Fibroblast of lung (primary cell): ENCODE measurements around the gene VN1R4.
"Not testable (repeated sequence)": the region's sequence is repeated elsewhere in the genome, so short reads cannot be mapped to it uniquely, and the experiment has no call there.

ENCODE experiments used
- CTCF ChIP-seq, 2 donors: IDR thresholded peaks in 1 of 2; conservative IDR thresholded peaks in 1 of 2; 1 replicate in 1 of 2; 2 replicates in 1 of 2; pipeline ENCODE4 v1.5.1; 2011 to 2012; ENCODE audit warnings: low read length in 2 of 2, control low read depth in 1 of 2, inconsistent platforms in 1 of 2, low read depth in 1 of 2, mild to moderate bottlenecking in 1 of 2
- EZH2 ChIP-seq: IDR thresholded peaks from 2 replicates; pipeline ENCODE4 v1.5.1; 2012; ENCODE audit warnings: low read length, control low read depth, mild to moderate bottlenecking; ENCODE audit errors: missing control alignments

- not testable (repeated sequence) for TF ChIP-seq CTCF (conservative IDR thresholded peaks at IDR 0.05 in 1 of 2, IDR thresholded peaks at IDR 0.05 in 1 of 2; ENCODE audit: low read depth in 1 of 2, low read length in 2 of 2); EZH2
Observed at GRCh38 chr19:53301341-53301740, 33.8 kb upstream of the VN1R4 start.
